ENCODE data around the gene KDM1B. TPM values are rescaled to one million over a fixed set of nuclear protein-coding genes. Genes with fewer than 3 reads are reported as not detected.

Gene KDM1B
- total RNA-seq, 4 donors from 2014 or later: 46.2 to 89.5 (median 70.8) TPM

GRCh38 chr6:18212231-18212630 lies 57.0 kb downstream of the KDM1B start:
- H3K27ac ChIP-seq: peak overlapping the region; percentile 71 to 91 (median 85)
- no peaks in the 10 kb centered on the region for H3K36me3 ChIP-seq
- H3K4me1 ChIP-seq: peaks cover 37 to 40% of the 10 kb centered on the region in 2 donors
- no peak overlapping the region for H3K4me3 ChIP-seq (replicated peaks in 1 of 3)
- 75 to 82% methylated on average over 4 of the region's 4 CpGs for WGBS, 2 donors
- TF ChIP-seq POLR2A (IDR thresholded peaks at IDR 0.05): no peak
- no peak for TF ChIP-seq CTCF (IDR thresholded peaks at IDR 0.05)
- H3K27me3 ChIP-seq: no peaks in the 10 kb centered on the region
- H3K9me3 ChIP-seq: no peaks in the 10 kb centered on the region
- intact Hi-C loops (cut with DNase I): no loop called here
- no peak for DNase-seq

- no peak for DNase-seq
Measured at GRCh38 chr6:18213439-18213838, 58.2 kb downstream of the KDM1B start.

GRCh38 chr6:18214003-18214402 lies 58.8 kb downstream of the KDM1B start:
- H3K9me3 ChIP-seq: no peaks in the 10 kb centered on the region
- 78 to 79% methylated on average over 4 of the region's 4 CpGs for WGBS, 2 donors
- no peaks in the 10 kb centered on the region for H3K27me3 ChIP-seq
- intact Hi-C loops (cut with DNase I): no loop called here
- H3K27ac ChIP-seq: peak overlapping the region in 2 of 3 donors; percentile 0 to 51
- peaks cover 23 to 25% of the 10 kb centered on the region in 2 donors for H3K4me1 ChIP-seq
- no peak overlapping the region for H3K4me3 ChIP-seq (replicated peaks in 1 of 3)
- TF ChIP-seq POLR2A (IDR thresholded peaks at IDR 0.05): no peak
- TF ChIP-seq CTCF (IDR thresholded peaks at IDR 0.05): no peak
- DNase-seq: no peak
- peaks cover 6 to 9% of the 10 kb centered on the region in 2 donors for H3K36me3 ChIP-seq

More at GRCh38 chr6:18213439-18213838, 58.2 kb downstream of the KDM1B start:
- H3K9me3 ChIP-seq: no peaks in the 10 kb centered on the region
- peak overlapping the region in 1 of 3 donors; percentile 71 for H3K27ac ChIP-seq
- 92 to 93% methylated on average over 9 of the region's 9 CpGs for whole genome bisulfite sequencing, 2 donors
- no peaks in the 10 kb centered on the region for H3K27me3 ChIP-seq
- H3K4me3 ChIP-seq (replicated peaks in 1 of 3): no peak overlapping the region
- H3K4me1 ChIP-seq: peaks cover 26 to 29% of the 10 kb centered on the region in 2 donors
- TF ChIP-seq POLR2A (IDR thresholded peaks at IDR 0.05): no peak
- TF ChIP-seq CTCF (IDR thresholded peaks at IDR 0.05): no peak
- intact Hi-C loops (cut with DNase I): no loop called here
- H3K36me3 ChIP-seq: peaks cover 6 to 8% of the 10 kb centered on the region in 2 donors

- DNase-seq: no peak
- H3K27me3 ChIP-seq: no peaks in the 10 kb centered on the region
- H3K4me3 ChIP-seq (replicated peaks in 1 of 3): no peak overlapping the region
- no peak for TF ChIP-seq CTCF (IDR thresholded peaks at IDR 0.05)
- TF ChIP-seq POLR2A (IDR thresholded peaks at IDR 0.05): no peak
- intact Hi-C loops (cut with DNase I): no loop called here
- H3K9me3 ChIP-seq: no peaks in the 10 kb centered on the region
- H3K36me3 ChIP-seq: peaks cover 6 to 9% of the 10 kb centered on the region in 2 donors
- peaks cover 13 to 20% of the 10 kb centered on the region in 2 donors for H3K4me1 ChIP-seq
- 84 to 90% methylated on average over 7 of the region's 7 CpGs for WGBS, 2 donors
- no peak overlapping the region for H3K27ac ChIP-seq
Measured at GRCh38 chr6:18215436-18215835, 60.2 kb downstream of the KDM1B start.

GRCh38 chr6:18216411-18216810 lies 61.2 kb downstream of the KDM1B start:
- intact Hi-C loops (cut with DNase I): no loop called here
- no peak for TF ChIP-seq POLR2A (IDR thresholded peaks at IDR 0.05)
- TF ChIP-seq CTCF (IDR thresholded peaks at IDR 0.05): no peak
- peaks cover 4 to 10% of the 10 kb centered on the region in 2 donors for H3K4me1 ChIP-seq
- H3K27me3 ChIP-seq: no peaks in the 10 kb centered on the region
- peaks cover 6 to 9% of the 10 kb centered on the region in 2 donors for H3K36me3 ChIP-seq
- no peak overlapping the region for H3K27ac ChIP-seq
- H3K4me3 ChIP-seq (replicated peaks in 1 of 3): no peak overlapping the region
- 91 to 94% methylated on average over 7 of the region's 7 CpGs for WGBS, 2 donors
- H3K9me3 ChIP-seq: no peaks in the 10 kb centered on the region
- no peak for DNase-seq

Data from thyroid gland (tissue), 4 donors.